ENCODE data around the gene TSPAN7. TPM values are rescaled to one million over a fixed set of nuclear protein-coding genes. Genes with fewer than 3 reads are reported as not detected.

TSPAN7 gene
- total and polyA plus RNA-seq, 2 of the 4 experiments (the other 2 are of a cell fraction) = not detected

DNA sequence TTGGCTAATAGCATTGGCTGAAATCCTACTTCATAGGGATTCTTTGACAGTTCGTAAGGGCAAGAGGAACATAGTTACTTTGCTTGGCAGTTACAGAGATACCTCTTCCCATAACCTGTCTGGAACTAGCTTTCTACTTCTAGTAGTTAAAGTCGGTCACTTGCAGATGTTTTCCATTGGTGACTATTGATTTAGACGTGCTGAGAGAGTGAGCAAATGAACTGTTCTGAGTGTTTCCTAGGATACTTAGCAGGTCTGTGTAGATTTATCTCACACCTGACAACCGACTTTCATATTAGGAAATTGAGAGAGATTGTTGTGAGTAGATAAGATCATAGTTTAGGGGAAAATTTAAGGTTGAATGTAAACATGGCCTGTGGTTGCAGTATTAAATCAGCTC lies 116.8 kb downstream of the TSPAN7 start:
- no peak overlapping the region for H2BK20ac ChIP-seq (ENCODE audit: low read depth, low read length)
- H3K9me3 ChIP-seq (ENCODE audit: control insufficient read depth, insufficient read depth, low read length) = no peaks in the 10 kb centered on the region
- H3K4me2 ChIP-seq (ENCODE audit: low read depth, low read length) = no peak overlapping the region
- CTCF ChIA-PET = no interaction called here
- H3K79me1 ChIP-seq (ENCODE audit: low read depth in 1 of 2, low read length in 2 of 2) = no peaks in the 10 kb centered on the region
- H3K4me1 ChIP-seq (ENCODE audit: control insufficient read depth, insufficient read depth, low read length) = no peaks in the 10 kb centered on the region
- no peak for TF ChIP-seq FOS (IDR thresholded peaks at IDR 0.05; ENCODE audit: low read depth, low read length)
- POLR2A ChIA-PET (ENCODE audit: unreplicated experiment) = no interaction called here
- no peak overlapping the region for H3K27ac ChIP-seq (ENCODE audit: insufficient read depth, low read length)
- H3K23ac ChIP-seq (ENCODE audit: low read depth, low read length) = no peak overlapping the region
- no peak overlapping the region for H2AK9ac ChIP-seq (replicated peaks; ENCODE audit: low read depth, low read length, poor library complexity)
- no TSS peak for BruUV-seq (replicated peaks)
- H4K91ac ChIP-seq (ENCODE audit: insufficient read depth, low read depth, low read length) = no peak overlapping the region
- H3K4ac ChIP-seq (ENCODE audit: low read depth, low read length) = no peak overlapping the region
- ATAC-seq (ENCODE audit: low read depth) (no peak), DNase-seq (no peak)
- no peak overlapping the region for H2BK120ac ChIP-seq (ENCODE audit: low read depth, low read length)
- H3K18ac ChIP-seq (ENCODE audit: low read depth, low read length) = no peak overlapping the region
- H4K8ac ChIP-seq (ENCODE audit: low read depth in 2 of 2, low read length in 2 of 2) = no peak overlapping the region
- H3K56ac ChIP-seq (ENCODE audit: extremely low read depth, insufficient read depth, low read length) = no peak overlapping the region
- no peaks in the 10 kb centered on the region for H3K36me3 ChIP-seq (ENCODE audit: control insufficient read depth, insufficient read depth, low read length)
- H4K20me1 ChIP-seq (ENCODE audit: insufficient read depth, low read length) = no peaks in the 10 kb centered on the region
- intact Hi-C loops (cut with micrococcal nuclease) (no loop called here), in situ Hi-C loops (cut with MboI; ENCODE audit: low sequenced_read_pairs) (no loop called here), dilution Hi-C loops (cut with HindIII; ENCODE audit: low sequenced_read_pairs, unreplicated experiment) (no loop called here)
- H2BK5ac ChIP-seq (ENCODE audit: low read depth, low read length, poor library complexity, severe bottlenecking) = no peak overlapping the region
- WGBS, 2 experiments (ENCODE audit: extremely low coverage in 2 of 2, insufficient read length in 1 of 2) = no CpG with 5 or more reads among the region's 4 CpGs
- no peak overlapping the region for H3K4me3 ChIP-seq (ENCODE audit: insufficient read depth, low read depth, low read length)
- no peak overlapping the region for H3K9ac ChIP-seq (ENCODE audit: low read depth, low read length)
- H4K5ac ChIP-seq (ENCODE audit: low read depth, low read length) = no peak overlapping the region
- peaks cover 14% of the 10 kb centered on the region for H3K27me3 ChIP-seq (ENCODE audit: control insufficient read depth, insufficient read depth, low read length)
- no peak overlapping the region for H3K14ac ChIP-seq (replicated peaks; ENCODE audit: low read depth, low read length)
- H3K9me1 ChIP-seq (ENCODE audit: insufficient read depth, low read length) = no peaks in the 10 kb centered on the region
- H2BK15ac ChIP-seq (ENCODE audit: low read depth, low read length) = no peak overlapping the region
- no peak overlapping the region for H2AK5ac ChIP-seq (ENCODE audit: low read depth, low read length)
- H2AFZ ChIP-seq (replicated peaks; ENCODE audit: low read length, poor library complexity) = no peak overlapping the region

All from IMR-90 (cell line).